Neural progenitor cell (in vitro differentiated cells): ENCODE data around the gene KCNK1. TPM values are rescaled to one million over a fixed set of nuclear protein-coding genes. Genes with fewer than 3 reads are reported as not detected.
"Not testable (repeated sequence)": the region's sequence is repeated elsewhere in the genome, so short reads cannot be mapped to it uniquely, and the experiment has no call there.

ENCODE experiments used
- DNase-seq: peaks from one replicate; pipeline ENCODE4 v3.0.0-alpha.2; 2016; ENCODE audit warnings: low spot score
- H2AFZ ChIP-seq: fragments of 200-600 bp; sonication (generic); replicated peaks from 2 replicates; pipeline ENCODE4 v1.6.1; 2016; ENCODE audit warnings: antibody characterized with exemption
- H3F3A ChIP-seq: fragments of 200-600 bp; sonication (generic); 2 replicates; pipeline ENCODE4 v1.6.1; 2016; ENCODE audit warnings: antibody characterized with exemption, low read depth
- H3K27ac ChIP-seq: fragments of 200-600 bp; sonication (generic); 2 replicates; pipeline ENCODE4 v1.5.1; 2016; ENCODE audit warnings: mild to moderate bottlenecking
- H3K27me3 ChIP-seq: fragments of 200-600 bp; sonication (generic); 2 replicates; pipeline ENCODE4 v1.6.1; 2016; ENCODE audit warnings: mild to moderate bottlenecking, moderate library complexity
- H3K36me3 ChIP-seq: fragments of 200-600 bp; sonication (generic); 2 replicates; pipeline ENCODE4 v1.5.1; 2016
- H3K4me1 ChIP-seq: fragments of 200-600 bp; sonication (generic); 2 replicates; pipeline ENCODE4 v1.6.1; 2016; ENCODE audit warnings: mixed run types
- H3K4me2 ChIP-seq: fragments of 200-600 bp; sonication (generic); 2 replicates; pipeline ENCODE4 v1.6.1; 2016
- H3K4me3 ChIP-seq: fragments of 200-600 bp; sonication (generic); 2 replicates; pipeline ENCODE4 v1.5.1; 2016
- H3K79me2 ChIP-seq: fragments of 200-600 bp; sonication (generic); 2 replicates; pipeline ENCODE4 v1.6.1; 2016; ENCODE audit warnings: low read depth
- H3K9ac ChIP-seq: fragments of 200-600 bp; sonication (generic); 2 replicates; pipeline ENCODE4 v1.6.1; 2016
- H3K9me3 ChIP-seq: fragments of 200-600 bp; sonication (generic); 2 replicates; pipeline ENCODE4 v1.5.1; 2016; ENCODE audit warnings: low read depth
- H4K20me1 ChIP-seq: fragments of 200-600 bp; sonication (generic); 2 replicates; pipeline ENCODE4 v1.6.1; 2016; ENCODE audit warnings: low read depth
- H3K27ac Mint-ChIP-seq: 3 replicates; pipeline ENCODE4 v1.8.0; 2021; ENCODE audit warnings: mixed read lengths
- H3K27me3 Mint-ChIP-seq: 2 replicates; pipeline ENCODE4 v1.8.0; 2022; ENCODE audit warnings: low read depth, mild to moderate bottlenecking, inconsistent platforms, moderate library complexity, mixed read lengths; ENCODE audit not compliant: insufficient read depth
- H3K36me3 Mint-ChIP-seq: 3 replicates; pipeline ENCODE4 v1.8.0; 2021; ENCODE audit warnings: mixed read lengths
- H3K4me1 Mint-ChIP-seq: 3 replicates; pipeline ENCODE4 v1.8.0; 2021; ENCODE audit warnings: mixed read lengths
- H3K4me3 Mint-ChIP-seq: 3 replicates; pipeline ENCODE4 v1.8.0; 2021; ENCODE audit warnings: mild to moderate bottlenecking, moderate library complexity, mixed read lengths
- H3K9me3 Mint-ChIP-seq: 3 replicates; pipeline ENCODE4 v1.8.0; 2020; ENCODE audit warnings: mixed read lengths
- CTCF ChIP-seq: fragments of 200-600 bp; sonication (generic); IDR thresholded peaks from 2 replicates; pipeline ENCODE4 v1.5.1; 2017; ENCODE audit warnings: antibody characterized with exemption, mild to moderate bottlenecking
- EZH2 ChIP-seq: fragments of 200-600 bp; sonication (generic); IDR thresholded peaks from 2 replicates; pipeline ENCODE4 v1.6.1; 2017; ENCODE audit warnings: antibody characterized with exemption, mild to moderate bottlenecking, moderate library complexity
- EZH2phosphoT487 ChIP-seq: fragments of 200-600 bp; sonication (generic); IDR thresholded peaks from 2 replicates; pipeline ENCODE4 v1.6.1; 2017; ENCODE audit warnings: antibody characterized with exemption
- total RNA-seq: library from RNA; depleted of rRNA; stranded (reverse); fragments of >200 nt; gene quantifications from 2 replicates; pipeline ENCODE4 v1.2.3, GENCODE V29; 2015; ENCODE audit warnings: low replicate concordance

KCNK1 gene
- total RNA-seq, 1 donor from 2014 or later, result 0.11 TPM

GRCh38 chr1:233617025-233617424, 3.1 kb downstream of the KCNK1 start:
- no peaks in the 10 kb centered on the region for H3K36me3 Mint-ChIP-seq
- peaks cover 10% of the 10 kb centered on the region for H3F3A ChIP-seq
- H3K27ac Mint-ChIP-seq, result no peak overlapping the region
- H3K27ac ChIP-seq, result no peak overlapping the region
- DNase-seq, result no peak
- peaks cover 46% of the 10 kb centered on the region for H3K27me3 ChIP-seq
- no peak overlapping the region for H3K9ac ChIP-seq
- TF ChIP-seq EZH2phosphoT487 (no peak), CTCF (no peak), EZH2 (no peak)
- H3K4me2 ChIP-seq, result no peak overlapping the region
- no peak overlapping the region for H2AFZ ChIP-seq
- no peaks in the 10 kb centered on the region for H3K36me3 ChIP-seq
- no peak overlapping the region for H3K4me3 Mint-ChIP-seq
- H3K9me3 Mint-ChIP-seq, result no peaks in the 10 kb centered on the region
- H3K4me1 ChIP-seq, result peaks cover 14% of the 10 kb centered on the region
- H3K27me3 Mint-ChIP-seq, result peaks cover 26% of the 10 kb centered on the region
- H3K9me3 ChIP-seq, result no peaks in the 10 kb centered on the region
- no peaks in the 10 kb centered on the region for H4K20me1 ChIP-seq
- peaks cover 19% of the 10 kb centered on the region for H3K4me1 Mint-ChIP-seq
- H3K79me2 ChIP-seq, result no peaks in the 10 kb centered on the region
- no peak overlapping the region for H3K4me3 ChIP-seq

DNA sequence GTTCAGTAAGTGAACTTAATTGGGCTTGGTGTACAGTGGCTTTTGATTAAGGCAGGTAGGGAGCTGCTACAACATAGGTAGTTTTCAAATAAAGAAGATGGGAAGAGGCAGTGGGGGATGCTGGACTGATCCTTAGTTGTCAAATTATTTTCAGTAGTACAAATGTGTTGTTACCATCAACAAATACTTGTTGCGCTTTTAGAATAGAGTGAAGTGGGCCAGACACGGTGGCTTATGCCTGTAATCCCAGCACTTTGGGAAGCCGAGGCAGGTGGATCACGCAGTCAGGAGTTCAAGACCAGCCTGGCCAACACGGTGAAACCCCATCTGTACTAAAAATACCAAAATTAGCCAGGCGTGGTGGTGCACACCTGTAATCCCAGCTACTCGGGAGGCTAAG, 5.5 kb downstream of the KCNK1 start:
- H3K9me3 Mint-ChIP-seq, H4K20me1 ChIP-seq, H3K4me2 ChIP-seq, H3K36me3 Mint-ChIP-seq, H3K36me3 ChIP-seq, H3K27ac Mint-ChIP-seq, H3K9ac ChIP-seq, H3K9me3 ChIP-seq, H3K4me3 ChIP-seq, H3K27ac ChIP-seq, H2AFZ ChIP-seq, H3F3A ChIP-seq, DNase-seq, H3K4me3 Mint-ChIP-seq, H3K79me2 ChIP-seq: not testable (repeated sequence)
- H3K27me3 ChIP-seq, result peaks cover 23% of the 10 kb centered on the region
- peaks cover 18% of the 10 kb centered on the region for H3K27me3 Mint-ChIP-seq
- peaks cover 15% of the 10 kb centered on the region for H3K4me1 Mint-ChIP-seq
- H3K4me1 ChIP-seq, result peaks cover 11% of the 10 kb centered on the region

DNA sequence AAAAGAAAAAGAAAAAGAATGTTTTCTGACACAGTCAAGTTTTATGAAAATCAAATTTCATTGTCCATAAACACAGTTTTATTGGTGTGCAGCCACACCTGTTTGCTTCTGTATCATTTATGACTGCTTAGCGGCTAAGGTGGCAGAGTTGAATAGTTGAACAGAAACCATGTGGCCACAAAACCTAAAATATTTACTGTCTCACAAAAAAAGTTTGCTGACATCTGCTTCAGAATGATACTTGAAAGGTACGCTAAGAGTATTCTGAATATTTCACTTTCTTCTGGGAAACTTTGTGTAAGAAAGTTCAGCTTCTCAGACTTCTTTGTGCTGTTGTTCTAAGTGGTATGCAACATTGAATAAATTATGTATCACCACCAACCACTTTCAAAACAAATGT, 6.2 kb downstream of the KCNK1 start:
- H3K27ac Mint-ChIP-seq, result no peak overlapping the region
- Histone ChIP-seq H4K20me1 (no peaks in the 10 kb centered on the region), H3K36me3 (no peaks in the 10 kb centered on the region), H3K9me3 (no peaks in the 10 kb centered on the region), H3K4me3 (no peak overlapping the region), H3K27me3 (peaks cover 16% of the 10 kb centered on the region), H3K27ac (no peak overlapping the region), H3K4me1 (peaks cover 5% of the 10 kb centered on the region), H2AFZ (no peak overlapping the region), H3K9ac (no peak overlapping the region), H3K4me2 (no peak overlapping the region), H3K79me2 (no peaks in the 10 kb centered on the region), H3F3A (no peaks in the 10 kb centered on the region)
- H3K36me3 Mint-ChIP-seq, result no peaks in the 10 kb centered on the region
- TF ChIP-seq EZH2phosphoT487 (no peak), CTCF (no peak), EZH2 (no peak)
- H3K9me3 Mint-ChIP-seq, result no peaks in the 10 kb centered on the region
- no peak for DNase-seq
- peaks cover 13% of the 10 kb centered on the region for H3K27me3 Mint-ChIP-seq
- H3K4me3 Mint-ChIP-seq, result no peak overlapping the region
- peaks cover 11% of the 10 kb centered on the region for H3K4me1 Mint-ChIP-seq

DNA sequence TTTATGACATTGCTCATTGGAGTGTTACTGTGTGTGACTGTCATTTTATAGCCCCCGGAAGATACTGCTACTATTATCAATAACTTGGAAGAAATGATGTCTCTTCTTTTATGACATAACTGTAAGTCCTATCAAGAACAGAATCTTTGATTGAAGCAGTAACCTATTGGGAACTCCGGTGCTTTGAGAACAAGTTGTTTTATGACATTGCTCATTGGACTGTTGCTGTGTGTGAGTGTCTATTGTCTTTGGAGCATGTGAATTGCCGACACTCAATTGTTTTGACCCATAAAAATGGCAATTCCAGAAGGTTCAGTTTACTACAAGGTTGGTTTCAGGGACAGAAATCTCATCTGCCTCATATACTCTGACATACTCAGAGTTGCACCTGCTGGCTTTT, 8.0 kb downstream of the KCNK1 start:
- Histone ChIP-seq H3F3A (no peaks in the 10 kb centered on the region), H3K27ac (no peak overlapping the region), H3K4me1 (no peaks in the 10 kb centered on the region), H3K4me3 (no peak overlapping the region), H3K9me3 (no peaks in the 10 kb centered on the region), H3K36me3 (no peaks in the 10 kb centered on the region), H3K4me2 (no peak overlapping the region), H3K79me2 (no peaks in the 10 kb centered on the region), H2AFZ (no peak overlapping the region), H3K9ac (no peak overlapping the region), H3K27me3 (no peaks in the 10 kb centered on the region), H4K20me1 (no peaks in the 10 kb centered on the region)
- H3K9me3 Mint-ChIP-seq, result no peaks in the 10 kb centered on the region
- TF ChIP-seq EZH2 (no peak), EZH2phosphoT487 (no peak), CTCF (no peak)
- H3K4me1 Mint-ChIP-seq, result no peaks in the 10 kb centered on the region
- H3K36me3 Mint-ChIP-seq, result no peaks in the 10 kb centered on the region
- no peak overlapping the region for H3K27ac Mint-ChIP-seq
- no peak overlapping the region for H3K4me3 Mint-ChIP-seq
- no peaks in the 10 kb centered on the region for H3K27me3 Mint-ChIP-seq
- no peak for DNase-seq
